Measurements from ENCODE around the gene MCHR1.

The MCHR1 gene

DNA sequence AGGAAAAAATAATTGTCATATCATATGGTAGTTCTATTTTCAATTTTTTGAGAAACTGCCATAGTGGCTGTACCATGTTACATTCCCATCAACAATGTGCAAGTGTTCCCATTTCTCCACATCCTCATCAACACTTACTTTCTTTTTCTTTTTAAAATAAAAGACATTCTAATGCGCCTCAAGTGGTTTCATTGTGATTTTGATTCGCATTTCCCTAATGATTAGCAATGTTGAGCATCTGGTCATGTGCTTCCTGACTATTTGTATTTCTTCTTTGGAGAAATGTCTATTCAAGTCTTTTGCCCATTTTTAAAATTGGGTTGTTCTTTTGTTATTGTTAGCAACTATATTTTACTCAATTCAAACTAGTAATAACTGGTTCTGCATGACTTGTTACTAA, 8.4 kb downstream of the MCHR1 start:
- in situ Hi-C loops (cut with MboI; ENCODE audit: low pct_unique_long_range_greater_than_20kb, low sequenced_read_pairs, unreplicated experiment), result no loop called here
- no peak for TF ChIP-seq CTCF (IDR thresholded peaks at IDR 0.05; ENCODE audit: extremely low read depth, insufficient read depth, missing control alignments)
- DNase-seq (ENCODE audit: low spot score), result no peak

DNA sequence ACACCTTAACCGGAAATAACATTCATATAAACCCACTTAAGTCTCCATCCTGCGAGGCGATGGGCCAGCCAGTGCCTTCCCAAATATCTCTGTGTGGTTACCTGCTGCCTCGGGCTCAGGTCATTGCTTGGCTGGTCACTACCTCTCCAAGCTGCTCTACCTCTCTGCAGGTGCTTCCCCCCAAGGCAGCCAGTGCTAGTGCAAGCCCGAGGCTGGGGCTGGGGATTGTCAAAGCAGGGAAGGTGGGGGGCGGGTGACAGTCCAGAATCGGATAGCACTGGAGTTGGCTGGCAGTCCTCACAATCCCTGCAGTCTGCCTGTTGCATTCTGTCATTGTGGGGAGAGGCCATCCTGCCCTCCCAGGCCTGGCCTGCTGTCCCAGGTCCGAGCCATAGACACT, 11.1 kb downstream of the MCHR1 start:
- in situ Hi-C loops (cut with MboI; ENCODE audit: low pct_unique_long_range_greater_than_20kb, low sequenced_read_pairs, unreplicated experiment), result no loop called here
- TF ChIP-seq CTCF (IDR thresholded peaks at IDR 0.05; ENCODE audit: extremely low read depth, insufficient read depth, missing control alignments), result no peak
- DNase-seq (ENCODE audit: low spot score), result no peak

GRCh38 chr22:40691532-40691931, 12.2 kb downstream of the MCHR1 start:
- in situ Hi-C loops (cut with MboI; ENCODE audit: low pct_unique_long_range_greater_than_20kb, low sequenced_read_pairs, unreplicated experiment), result no loop called here
- DNase-seq (ENCODE audit: low spot score), result no peak
- TF ChIP-seq CTCF (IDR thresholded peaks at IDR 0.05; ENCODE audit: extremely low read depth, insufficient read depth, missing control alignments), result no peak

DNA sequence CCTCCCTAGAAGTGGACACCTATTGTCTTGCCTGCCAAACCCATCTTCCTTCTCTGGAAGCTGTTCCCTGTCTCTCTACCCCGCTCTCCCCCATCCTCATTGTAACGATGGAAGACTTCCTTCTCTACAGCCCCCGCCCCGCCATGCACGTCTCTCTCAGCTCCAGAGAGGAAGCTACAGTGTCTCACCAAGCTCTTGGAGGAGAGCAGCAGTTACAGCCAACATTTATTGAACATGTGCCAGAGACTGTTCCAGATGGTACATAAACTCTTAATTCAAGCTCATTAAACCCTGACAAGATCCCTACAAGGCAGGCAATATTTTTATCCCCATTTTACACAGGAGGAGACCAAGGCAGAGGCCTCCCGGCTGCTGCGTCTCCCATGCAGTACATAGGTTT, 15.1 kb downstream of the MCHR1 start:
- DNase-seq (ENCODE audit: low spot score), result no peak
- no peak for TF ChIP-seq CTCF (IDR thresholded peaks at IDR 0.05; ENCODE audit: extremely low read depth, insufficient read depth, missing control alignments)
- in situ Hi-C loops (cut with MboI; ENCODE audit: low pct_unique_long_range_greater_than_20kb, low sequenced_read_pairs, unreplicated experiment), result no loop called here

GRCh38 chr22:40701274-40701673, 22.0 kb downstream of the MCHR1 start:
- in situ Hi-C loops (cut with MboI; ENCODE audit: low pct_unique_long_range_greater_than_20kb, low sequenced_read_pairs, unreplicated experiment), result no loop called here
- DNase-seq (ENCODE audit: low spot score), result no peak
- TF ChIP-seq CTCF (IDR thresholded peaks at IDR 0.05; ENCODE audit: extremely low read depth, insufficient read depth, missing control alignments), result no peak

GRCh38 chr22:40703174-40703573, 23.9 kb downstream of the MCHR1 start:
- no peak for TF ChIP-seq CTCF (IDR thresholded peaks at IDR 0.05; ENCODE audit: extremely low read depth, insufficient read depth, missing control alignments)
- no peak for DNase-seq (ENCODE audit: low spot score)
- in situ Hi-C loops (cut with MboI; ENCODE audit: low pct_unique_long_range_greater_than_20kb, low sequenced_read_pairs, unreplicated experiment), result no loop called here

DNA sequence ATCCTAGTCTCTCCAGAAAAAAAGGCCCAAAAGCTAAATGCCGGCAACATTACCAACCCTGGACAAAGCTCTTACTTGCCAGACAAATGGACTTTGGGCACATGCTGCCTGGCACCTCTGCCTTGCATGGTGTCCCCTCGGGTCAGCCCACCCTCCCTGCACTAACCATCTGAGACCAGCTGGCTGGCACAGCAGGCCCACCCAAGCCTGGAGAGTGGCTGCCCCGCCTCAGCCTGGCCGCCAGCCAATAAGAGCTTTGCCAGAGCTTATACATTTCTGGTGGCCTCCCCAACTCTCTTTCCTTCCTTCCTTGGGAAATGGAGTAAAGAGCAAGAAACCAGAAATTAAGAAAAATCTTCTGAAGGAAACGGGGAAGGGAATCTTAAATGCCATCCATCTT, 24.5 kb downstream of the MCHR1 start:
- TF ChIP-seq CTCF (IDR thresholded peaks at IDR 0.05; ENCODE audit: extremely low read depth, insufficient read depth, missing control alignments), result no peak
- in situ Hi-C loops (cut with MboI; ENCODE audit: low pct_unique_long_range_greater_than_20kb, low sequenced_read_pairs, unreplicated experiment), result no loop called here
- no peak for DNase-seq (ENCODE audit: low spot score)
